ENCODE results near the gene SND1.

Gene SND1

DNA sequence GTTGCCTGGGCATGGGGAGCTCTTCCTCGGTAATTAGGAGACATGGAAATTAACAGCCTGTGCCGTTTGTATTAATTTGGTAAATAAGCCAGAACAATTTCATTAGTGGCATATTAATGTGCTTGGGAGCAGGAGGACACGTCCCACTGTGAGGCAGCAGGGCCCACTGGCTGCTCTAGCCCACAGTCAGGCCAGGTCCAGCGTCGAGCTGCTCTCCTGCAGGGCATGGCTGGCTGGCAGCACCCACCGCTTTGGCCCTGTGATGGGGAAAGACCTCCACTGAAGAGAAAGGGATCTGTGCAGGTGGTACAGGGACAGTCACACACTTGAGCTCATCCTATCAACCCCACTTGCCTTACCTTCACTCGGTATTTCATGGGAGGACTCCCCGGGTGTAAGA lies 416.8 kb downstream of the SND1 start:
- no peaks in the 10 kb centered on the region for H3K36me3 ChIP-seq (replicated peaks; ENCODE audit: insufficient read depth, low read length)
- H3K27me3 ChIP-seq (replicated peaks; ENCODE audit: insufficient read depth, low read length): no peaks in the 10 kb centered on the region
- H4K20me1 ChIP-seq (ENCODE audit: insufficient read depth, low read length): no peaks in the 10 kb centered on the region

GRCh38 chr7:128069373-128070364 lies 417.7 kb downstream of the SND1 start:
- Histone ChIP-seq H3K4me3 (ENCODE audit: low read length) (no peak overlapping the region), H3K27me3 (replicated peaks; ENCODE audit: insufficient read depth, low read length) (no peaks in the 10 kb centered on the region), H3K4me1 (ENCODE audit: low read length) (no peaks in the 10 kb centered on the region), H3K9me2 (replicated peaks; ENCODE audit: insufficient read depth, low read length) (no peaks in the 10 kb centered on the region), H3F3A (ENCODE audit: insufficient read depth, low read length) (no peaks in the 10 kb centered on the region), H4K20me1 (ENCODE audit: insufficient read depth, low read length) (no peaks in the 10 kb centered on the region), H3K4me2 (ENCODE audit: low read depth, low read length) (no peak overlapping the region), H3K9ac (ENCODE audit: low read length) (no peak overlapping the region), H2AFZ (ENCODE audit: low read length) (no peak overlapping the region), H3K9me3 (replicated peaks; ENCODE audit: insufficient read depth, low read length) (no peaks in the 10 kb centered on the region), H3K36me3 (replicated peaks; ENCODE audit: insufficient read depth, low read length) (no peaks in the 10 kb centered on the region), H3K27ac (ENCODE audit: low read length) (no peak overlapping the region), H3K79me2 (ENCODE audit: low read length) (peaks cover 44% of the 10 kb centered on the region)
- TF ChIP-seq, protein P1, sequence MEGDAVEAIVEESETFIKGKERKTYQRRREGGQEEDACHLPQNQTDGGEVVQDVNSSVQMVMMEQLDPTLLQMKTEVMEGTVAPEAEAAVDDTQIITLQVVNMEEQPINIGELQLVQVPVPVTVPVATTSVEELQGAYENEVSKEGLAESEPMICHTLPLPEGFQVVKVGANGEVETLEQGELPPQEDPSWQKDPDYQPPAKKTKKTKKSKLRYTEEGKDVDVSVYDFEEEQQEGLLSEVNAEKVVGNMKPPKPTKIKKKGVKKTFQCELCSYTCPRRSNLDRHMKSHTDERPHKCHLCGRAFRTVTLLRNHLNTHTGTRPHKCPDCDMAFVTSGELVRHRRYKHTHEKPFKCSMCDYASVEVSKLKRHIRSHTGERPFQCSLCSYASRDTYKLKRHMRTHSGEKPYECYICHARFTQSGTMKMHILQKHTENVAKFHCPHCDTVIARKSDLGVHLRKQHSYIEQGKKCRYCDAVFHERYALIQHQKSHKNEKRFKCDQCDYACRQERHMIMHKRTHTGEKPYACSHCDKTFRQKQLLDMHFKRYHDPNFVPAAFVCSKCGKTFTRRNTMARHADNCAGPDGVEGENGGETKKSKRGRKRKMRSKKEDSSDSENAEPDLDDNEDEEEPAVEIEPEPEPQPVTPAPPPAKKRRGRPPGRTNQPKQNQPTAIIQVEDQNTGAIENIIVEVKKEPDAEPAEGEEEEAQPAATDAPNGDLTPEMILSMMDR (IDR thresholded peaks at IDR 0.05; ENCODE audit: low read length): no peak
- TF ChIP-seq EZH2phosphoT487 (IDR thresholded peaks at IDR 0.05; ENCODE audit: low read length) (no peak), EZH2 (optimal IDR thresholded peaks at IDR 0.05; ENCODE audit: low read depth, low read length) (no peak)
- no peak for DNase-seq

More for the DNA sequence above, 416.8 kb downstream of the SND1 start:
- Histone ChIP-seq H3K79me2 (ENCODE audit: low read length) (peaks cover 51% of the 10 kb centered on the region), H3K4me2 (ENCODE audit: low read depth, low read length) (no peak overlapping the region), H3F3A (ENCODE audit: insufficient read depth, low read length) (no peaks in the 10 kb centered on the region), H2AFZ (ENCODE audit: low read length) (no peak overlapping the region), H3K27ac (ENCODE audit: low read length) (no peak overlapping the region), H3K9me2 (replicated peaks; ENCODE audit: insufficient read depth, low read length) (no peaks in the 10 kb centered on the region), H3K9me3 (replicated peaks; ENCODE audit: insufficient read depth, low read length) (no peaks in the 10 kb centered on the region), H3K9ac (ENCODE audit: low read length) (no peak overlapping the region), H3K4me3 (ENCODE audit: low read length) (no peak overlapping the region), H3K4me1 (ENCODE audit: low read length) (no peaks in the 10 kb centered on the region)
- TF ChIP-seq EZH2phosphoT487 (IDR thresholded peaks at IDR 0.05; ENCODE audit: low read length): no peak
- TF ChIP-seq EZH2 (optimal IDR thresholded peaks at IDR 0.05; ENCODE audit: low read depth, low read length): no peak
- TF ChIP-seq, protein P1 (IDR thresholded peaks at IDR 0.05; ENCODE audit: low read length): no peak
- DNase-seq: no peak

GRCh38 chr7:128071376-128071775 lies 419.4 kb downstream of the SND1 start:
- Histone ChIP-seq H3K9me2 (replicated peaks; ENCODE audit: insufficient read depth, low read length) (no peaks in the 10 kb centered on the region), H3K4me2 (ENCODE audit: low read depth, low read length) (no peak overlapping the region), H3K79me2 (ENCODE audit: low read length) (peaks cover 39% of the 10 kb centered on the region), H3K27ac (ENCODE audit: low read length) (no peak overlapping the region), H3K9me3 (replicated peaks; ENCODE audit: insufficient read depth, low read length) (no peaks in the 10 kb centered on the region), H4K20me1 (ENCODE audit: insufficient read depth, low read length) (no peaks in the 10 kb centered on the region), H3K36me3 (replicated peaks; ENCODE audit: insufficient read depth, low read length) (no peaks in the 10 kb centered on the region; the same call in 1 of the 2 replicates), H3F3A (ENCODE audit: insufficient read depth, low read length) (no peaks in the 10 kb centered on the region), H2AFZ (ENCODE audit: low read length) (no peak overlapping the region), H3K9ac (ENCODE audit: low read length) (no peak overlapping the region), H3K4me1 (ENCODE audit: low read length) (no peaks in the 10 kb centered on the region), H3K4me3 (ENCODE audit: low read length) (no peak overlapping the region), H3K27me3 (replicated peaks; ENCODE audit: insufficient read depth, low read length) (no peaks in the 10 kb centered on the region)
- no peak for DNase-seq
- TF ChIP-seq, protein P1 (IDR thresholded peaks at IDR 0.05; ENCODE audit: low read length): no peak
- TF ChIP-seq EZH2 (optimal IDR thresholded peaks at IDR 0.05; ENCODE audit: low read depth, low read length) (no peak), EZH2phosphoT487 (IDR thresholded peaks at IDR 0.05; ENCODE audit: low read length) (no peak)

Data from MM.1S (cell line).